HG03457 (cell line): Measurements from ENCODE around the gene VWC2L.

Source experiments
- ATAC-seq: cut with Tn5 transposase; IDR thresholded peaks from one replicate; pipeline ENCODE4 v1.9.1; 2021; ENCODE audit warnings: moderate number of reproducible peaks; ENCODE audit not compliant: unreplicated experiment

Gene VWC2L

DNA sequence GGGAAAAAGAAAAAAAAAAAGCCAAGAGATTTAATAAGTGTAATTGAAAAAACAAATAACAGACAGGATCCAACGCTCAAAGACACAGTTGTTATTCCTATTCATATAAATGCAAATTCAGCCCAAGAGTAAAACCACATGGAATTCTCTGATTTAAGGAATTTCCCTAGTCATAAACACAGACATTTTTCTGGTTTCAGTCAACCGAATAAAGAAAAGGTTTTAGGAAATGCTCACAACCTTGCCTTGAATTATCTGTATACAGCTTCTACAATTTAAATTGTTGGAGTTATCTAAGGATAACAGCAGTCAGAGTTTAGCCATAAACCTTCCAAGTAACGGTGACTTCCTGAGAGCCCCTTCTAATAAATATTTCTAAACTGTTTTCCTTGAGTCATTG lies 122.7 kb downstream of the VWC2L start:
- no peak for ATAC-seq

DNA sequence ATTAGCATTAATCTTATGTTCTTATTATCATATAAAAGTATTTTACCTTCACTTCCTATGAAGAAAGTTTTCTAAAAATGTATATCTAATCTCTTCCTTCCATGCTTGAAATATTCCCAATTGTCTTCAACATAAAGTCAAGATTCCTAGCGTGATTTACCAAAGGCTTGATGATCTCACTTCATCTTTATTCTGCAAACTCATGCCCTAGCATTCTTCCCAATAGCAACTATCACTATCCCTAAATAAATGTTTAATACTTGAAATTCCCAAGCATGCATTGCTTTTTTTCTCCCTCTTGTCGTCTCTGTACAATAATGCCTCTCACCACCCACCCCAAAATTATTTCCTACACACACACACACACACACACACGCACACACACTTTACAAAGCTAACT lies 125.8 kb downstream of the VWC2L start:
- ATAC-seq, result no peak

DNA sequence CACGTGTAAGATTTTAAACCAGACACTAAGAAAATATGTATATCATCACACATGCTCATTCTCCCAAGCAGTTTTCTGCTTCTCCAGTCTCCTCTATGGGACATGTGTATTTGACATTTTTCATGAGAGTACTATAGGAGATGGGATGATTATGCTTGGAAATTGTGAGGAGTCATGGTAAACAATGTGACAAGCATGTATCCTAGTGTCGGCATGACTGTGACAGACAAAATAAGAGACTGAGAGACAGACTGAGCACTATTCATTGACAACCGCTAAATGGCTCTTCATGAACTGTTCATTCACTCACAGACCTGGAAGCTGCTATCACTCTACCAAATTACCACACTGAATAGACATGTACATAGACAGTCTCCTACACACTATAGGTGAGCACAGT lies 127.1 kb downstream of the VWC2L start:
- no peak for ATAC-seq

DNA sequence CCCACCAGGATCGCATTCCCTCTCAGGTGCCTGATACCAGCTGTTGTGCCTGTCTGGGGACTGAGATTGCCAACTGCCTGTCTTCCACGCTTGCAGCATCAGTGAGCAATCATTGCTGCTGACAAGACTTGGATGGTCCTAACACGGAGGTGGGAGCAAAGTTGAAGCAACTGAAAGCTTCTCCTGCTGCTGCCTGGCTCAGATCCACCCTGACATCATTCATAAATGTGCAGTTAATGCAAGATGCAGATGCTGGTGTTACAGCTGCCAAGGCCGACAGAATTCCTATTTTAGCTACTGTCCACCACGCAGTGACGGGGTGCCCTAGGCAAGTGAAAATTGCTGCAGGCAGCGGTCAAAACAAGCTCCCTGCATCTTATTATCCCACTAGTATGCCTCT lies 131.4 kb downstream of the VWC2L start:
- no peak for ATAC-seq

DNA sequence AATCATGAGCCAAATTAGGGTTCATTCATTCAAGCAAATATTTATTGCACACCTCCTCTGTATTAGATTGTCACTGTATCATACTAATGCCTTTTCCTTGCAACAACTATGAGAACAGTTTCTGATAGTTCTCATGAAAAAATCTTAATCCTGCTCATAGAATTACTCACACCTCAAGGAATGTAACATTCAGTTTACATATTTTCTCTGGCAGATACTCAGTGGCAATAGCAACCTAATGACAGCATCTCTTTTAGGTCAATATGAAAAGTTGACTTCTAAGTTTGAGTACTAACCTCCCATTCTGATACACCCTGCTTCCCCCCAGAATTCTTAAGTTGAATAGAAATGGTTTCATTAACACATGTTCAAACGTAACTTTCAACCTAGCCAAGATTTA lies 132.0 kb downstream of the VWC2L start:
- no peak for ATAC-seq

DNA sequence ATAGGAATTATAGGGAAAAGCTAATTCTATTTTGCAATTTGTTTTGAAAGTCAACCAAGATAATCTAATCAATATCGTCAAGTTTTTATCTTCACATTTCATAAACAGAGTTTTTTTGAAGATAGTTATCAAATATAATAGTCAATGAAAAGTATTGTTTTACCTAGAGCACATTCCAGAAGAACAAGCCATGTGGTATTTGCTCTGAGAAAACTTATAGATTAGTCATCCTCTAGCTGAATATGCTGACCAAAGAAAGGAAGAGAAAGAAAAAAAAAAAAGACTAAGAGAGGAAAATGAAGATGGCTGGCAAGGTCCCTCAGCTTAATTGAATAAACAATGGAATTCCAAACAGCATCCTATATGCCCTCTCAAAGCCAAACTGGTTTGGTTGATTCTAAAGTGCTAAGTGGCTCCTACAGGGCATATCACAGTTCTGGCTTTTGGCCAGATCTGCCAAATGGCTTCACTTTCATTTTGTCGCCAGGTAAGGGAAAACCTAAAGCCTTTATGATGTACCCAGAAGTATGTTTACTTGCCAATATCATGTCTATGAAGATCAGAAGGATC lies 132.6 kb downstream of the VWC2L start:
- no peak for ATAC-seq

DNA sequence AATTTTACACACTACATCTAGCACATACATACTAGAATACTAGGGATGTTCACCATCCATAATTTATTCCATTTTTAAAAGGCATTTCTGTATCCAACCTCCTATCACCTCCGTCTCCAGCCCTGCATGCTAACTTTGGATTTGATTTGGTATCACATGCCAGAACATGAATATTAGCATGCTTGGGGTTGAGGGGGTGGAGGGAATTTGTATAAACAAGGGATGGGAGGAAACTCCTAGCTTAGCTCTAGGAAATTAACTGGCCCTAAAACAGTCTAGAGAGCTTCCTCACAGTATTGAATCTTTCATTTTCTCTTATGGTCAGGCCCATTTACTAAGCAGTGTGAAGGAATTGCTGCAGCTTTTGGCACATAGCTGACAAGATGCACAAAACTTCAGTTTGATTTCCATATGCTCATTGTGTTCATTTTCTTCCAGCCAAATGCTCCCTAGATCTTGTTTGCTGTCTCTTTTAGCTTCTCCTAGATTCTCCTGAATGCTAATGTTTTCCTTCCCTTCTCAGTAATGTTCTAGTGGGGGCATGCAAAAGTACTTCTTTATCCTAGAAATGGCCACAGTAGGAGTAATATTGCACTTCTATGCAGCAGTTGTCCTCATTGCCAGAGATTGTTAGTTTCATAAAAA lies 135.2 kb downstream of the VWC2L start:
- no peak for ATAC-seq

DNA sequence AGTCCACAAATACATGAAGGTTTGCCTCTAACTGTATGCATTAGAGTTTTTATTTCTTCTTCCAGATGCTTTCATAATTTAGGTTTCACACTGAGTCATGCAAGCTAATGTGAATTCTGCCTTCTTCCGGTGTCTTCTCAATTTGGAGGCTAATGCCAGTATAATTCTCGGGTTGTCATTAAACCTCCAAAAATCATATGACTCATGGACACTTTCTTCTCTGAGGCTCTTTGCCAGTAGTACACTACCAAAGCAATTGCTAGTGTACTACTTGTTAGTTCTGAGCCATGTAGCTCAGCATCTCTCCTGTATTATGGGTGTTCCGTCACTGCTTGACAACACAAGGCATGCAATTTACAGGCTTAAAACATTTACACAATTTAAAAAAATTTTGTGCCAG lies 137.1 kb downstream of the VWC2L start:
- no peak for ATAC-seq

DNA sequence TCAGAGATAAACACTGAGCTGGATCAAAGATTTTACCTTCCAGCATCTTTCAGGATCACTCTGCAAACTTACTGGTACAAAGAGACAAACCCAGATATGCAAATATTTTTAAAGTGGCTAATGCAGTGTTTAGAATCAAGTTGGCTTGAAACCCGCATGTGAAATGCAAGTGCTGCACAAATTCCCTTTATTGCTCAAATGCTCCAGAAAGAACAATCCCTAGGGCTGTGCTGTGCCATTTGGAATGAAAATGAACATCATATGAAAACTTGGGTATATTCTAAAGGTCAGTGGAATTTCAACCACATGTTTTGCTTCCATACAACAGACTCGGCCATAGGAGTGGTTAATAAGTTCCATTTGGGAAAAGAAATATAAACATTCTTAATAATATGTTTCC lies 139.1 kb downstream of the VWC2L start:
- ATAC-seq, result no peak

DNA sequence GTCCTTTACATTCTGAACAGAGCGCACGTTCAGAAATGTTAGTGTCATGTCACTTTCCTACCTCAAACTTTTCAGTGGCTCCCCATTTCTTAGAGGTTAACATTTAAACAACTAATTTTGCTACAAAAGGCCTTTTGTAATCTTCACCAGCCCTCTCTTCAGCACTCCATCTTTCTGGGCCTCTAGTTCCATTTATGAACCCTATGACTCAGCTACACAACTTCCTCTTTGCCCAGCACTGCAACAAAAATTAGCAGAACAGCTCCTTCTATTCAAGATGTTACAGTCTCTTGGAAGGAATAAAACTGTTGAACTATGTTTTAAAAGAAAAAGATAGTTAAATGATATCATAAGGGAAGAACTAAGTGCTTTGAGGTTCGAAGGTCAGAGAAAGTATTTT lies 139.9 kb downstream of the VWC2L start:
- ATAC-seq, result no peak

DNA sequence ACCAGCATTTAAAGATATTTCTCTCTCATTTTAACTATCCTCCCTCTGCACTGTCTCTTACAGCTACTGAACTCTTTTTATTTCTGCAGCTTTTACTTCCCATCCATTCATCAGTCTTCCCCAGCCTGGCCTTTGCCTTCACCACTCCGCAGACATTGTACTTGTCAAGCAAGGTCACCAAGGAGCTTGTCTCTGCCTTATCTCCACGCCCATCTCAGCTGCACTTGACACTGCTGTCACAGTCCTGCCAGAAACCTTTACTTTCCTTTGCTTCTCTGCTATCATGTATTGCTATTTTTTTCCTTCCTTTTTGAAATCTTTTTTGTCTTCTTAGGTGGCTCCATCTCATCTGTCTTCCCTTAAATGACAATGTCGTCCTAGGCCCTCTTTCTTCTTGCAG lies 147.0 kb downstream of the VWC2L start:
- no peak for ATAC-seq

DNA sequence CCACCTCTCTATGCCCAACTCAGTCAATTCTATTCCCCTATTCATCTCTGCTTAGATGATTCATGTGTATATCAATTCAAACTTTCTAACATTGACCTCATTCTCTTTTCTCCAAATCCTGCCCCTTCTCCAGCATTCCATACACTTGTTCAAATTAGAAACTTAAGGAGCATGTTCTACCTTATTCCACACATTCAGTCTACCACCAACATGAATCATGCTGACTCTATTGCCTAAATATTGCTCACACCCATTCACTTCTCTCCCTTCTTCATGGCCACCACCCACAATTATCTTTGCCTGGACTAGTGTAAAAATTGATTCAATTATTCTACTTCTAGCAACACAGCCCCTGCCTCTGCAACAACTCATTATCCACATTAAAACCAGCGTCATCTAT lies 147.5 kb downstream of the VWC2L start:
- ATAC-seq, result no peak

DNA sequence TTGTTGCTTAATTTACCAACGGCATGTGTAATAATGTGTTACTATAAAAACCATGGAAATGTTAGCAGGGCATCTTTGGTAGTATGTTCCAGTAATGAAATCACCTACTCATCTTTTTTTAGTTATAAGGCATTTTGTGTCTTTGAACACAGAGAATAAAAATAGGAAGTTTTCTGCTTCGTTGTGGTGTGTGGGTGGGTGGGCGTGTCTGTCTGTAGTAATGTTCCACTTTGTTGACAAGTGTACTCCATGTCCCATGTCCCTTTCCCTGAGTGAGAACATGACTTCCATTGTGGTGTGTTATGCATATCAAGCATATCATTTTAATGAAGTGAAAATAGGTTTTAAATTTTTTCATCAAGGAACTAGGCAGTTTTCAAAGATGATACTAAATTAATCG lies 149.3 kb downstream of the VWC2L start:
- ATAC-seq, result no peak

DNA sequence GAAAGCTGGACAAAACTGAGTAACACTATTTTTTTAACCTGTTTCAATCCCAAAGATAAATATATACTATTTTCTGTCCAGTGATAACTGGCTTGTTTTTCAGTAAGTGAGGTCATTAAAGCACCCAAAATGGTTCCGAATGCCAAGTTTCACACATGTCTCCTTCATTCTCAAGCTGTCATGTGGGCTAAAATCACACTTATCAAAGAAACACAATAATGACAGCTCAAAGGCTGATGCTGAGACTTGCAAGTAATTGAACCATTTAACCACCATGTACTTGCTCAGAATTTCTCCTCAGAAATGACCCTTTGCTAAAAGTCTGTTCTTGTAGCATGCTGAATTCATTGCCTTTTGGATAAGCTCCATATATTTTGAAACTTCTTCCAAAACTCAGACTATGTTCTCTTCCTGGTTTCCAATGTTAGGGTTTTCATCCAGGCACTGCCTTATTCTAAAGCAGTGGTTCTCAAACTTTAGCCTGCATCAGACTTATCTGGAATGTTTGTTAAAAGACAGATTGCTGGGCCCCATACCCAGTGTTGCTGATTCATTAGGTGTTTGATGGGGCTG lies 149.8 kb downstream of the VWC2L start:
- ATAC-seq, result no peak

DNA sequence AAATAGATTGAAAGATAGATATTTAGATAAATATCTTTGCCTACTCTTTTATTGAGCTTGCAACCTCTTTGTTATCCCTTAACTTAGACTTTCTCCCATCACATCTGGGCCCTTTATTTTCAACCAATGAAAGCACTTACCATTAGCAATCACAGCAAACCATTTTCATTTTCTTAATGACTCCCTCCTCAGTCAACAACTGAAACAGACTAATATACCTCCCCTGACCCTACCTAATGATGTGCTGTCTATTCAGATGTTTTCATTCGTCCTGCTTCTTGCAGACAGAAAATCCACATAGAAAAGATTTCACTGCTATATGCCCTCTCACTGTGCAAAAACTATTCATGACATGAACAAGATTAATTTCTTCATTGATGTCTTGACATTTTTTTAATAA lies 154.4 kb downstream of the VWC2L start:
- no peak for ATAC-seq

DNA sequence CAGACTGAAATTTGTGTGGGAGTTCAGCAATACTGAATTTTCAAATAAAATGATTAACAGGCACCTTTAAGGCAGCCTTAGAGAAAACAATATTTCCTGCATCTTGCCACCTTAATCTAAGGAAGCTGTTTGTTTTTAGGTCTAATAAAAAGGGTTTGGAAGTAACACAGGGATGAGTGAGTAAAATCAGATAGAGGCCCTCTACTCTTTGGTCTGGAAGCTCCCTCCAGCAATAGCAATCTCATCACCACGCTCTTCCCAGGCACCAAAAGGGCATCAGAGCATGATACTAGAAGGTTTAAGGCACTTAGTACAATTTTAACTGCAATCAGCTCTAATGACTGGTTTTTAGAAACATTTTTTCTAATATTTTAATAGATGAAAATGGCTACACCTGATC lies 155.6 kb downstream of the VWC2L start:
- ATAC-seq, result no peak

DNA sequence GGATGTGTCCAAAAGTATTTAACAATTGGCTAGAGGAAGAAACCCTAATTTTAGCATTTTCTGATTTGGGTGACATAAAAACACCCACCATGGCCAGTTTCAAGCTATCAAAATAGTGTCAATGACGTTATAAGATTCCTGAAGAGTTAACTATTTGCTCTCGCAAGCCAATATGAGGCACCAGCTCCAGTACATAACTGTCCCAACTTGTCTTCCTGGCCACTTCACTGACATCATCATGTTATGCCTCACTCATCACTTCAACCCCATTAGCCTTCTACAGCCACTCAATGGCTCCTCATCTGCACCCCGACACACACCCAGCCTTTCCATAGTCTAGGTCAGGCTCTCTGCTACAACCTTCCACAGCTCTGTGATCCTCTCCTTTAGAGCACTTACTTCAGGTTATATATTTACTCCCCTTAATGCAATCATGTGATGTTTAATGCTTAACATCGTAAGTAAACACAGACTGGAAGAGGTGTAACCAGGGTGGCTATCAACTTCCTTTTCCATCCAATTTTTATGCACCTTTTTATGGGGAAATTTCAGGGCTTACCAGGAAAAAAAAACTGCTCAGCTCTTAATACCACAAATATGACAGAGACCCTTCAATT lies 158.7 kb downstream of the VWC2L start:
- ATAC-seq, result no peak

DNA sequence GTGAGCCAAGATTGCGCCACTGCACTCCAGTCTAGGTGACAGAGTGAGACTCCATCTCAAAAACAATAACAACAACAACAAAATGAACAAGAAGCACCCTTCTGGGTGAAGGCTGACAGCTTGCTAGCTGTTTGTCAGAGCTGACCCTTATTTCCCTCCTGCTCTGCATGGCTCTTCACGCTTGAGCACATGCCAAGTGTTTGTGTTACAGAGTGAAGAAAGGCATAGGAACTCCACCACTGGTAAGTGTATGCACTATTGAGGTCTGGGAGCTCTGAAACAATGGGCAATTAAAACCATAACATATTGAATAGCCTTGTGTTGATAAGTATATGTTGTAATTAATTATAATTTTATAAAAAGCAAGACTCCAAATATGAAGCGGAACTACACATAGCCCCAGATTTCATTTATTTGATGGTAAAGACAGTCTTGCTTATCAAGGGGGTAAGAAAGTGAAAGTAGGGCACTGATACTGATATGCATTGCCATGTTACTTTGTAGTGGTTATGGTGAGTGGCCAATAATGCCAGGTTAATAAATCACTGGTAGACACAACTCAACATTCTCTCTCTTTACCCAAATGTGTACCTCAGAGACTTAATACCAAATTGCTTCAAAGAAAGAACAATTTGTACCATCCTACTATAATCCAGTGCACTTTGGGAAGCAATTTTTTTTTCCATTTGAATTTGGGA lies 163.4 kb downstream of the VWC2L start:
- no peak for ATAC-seq

DNA sequence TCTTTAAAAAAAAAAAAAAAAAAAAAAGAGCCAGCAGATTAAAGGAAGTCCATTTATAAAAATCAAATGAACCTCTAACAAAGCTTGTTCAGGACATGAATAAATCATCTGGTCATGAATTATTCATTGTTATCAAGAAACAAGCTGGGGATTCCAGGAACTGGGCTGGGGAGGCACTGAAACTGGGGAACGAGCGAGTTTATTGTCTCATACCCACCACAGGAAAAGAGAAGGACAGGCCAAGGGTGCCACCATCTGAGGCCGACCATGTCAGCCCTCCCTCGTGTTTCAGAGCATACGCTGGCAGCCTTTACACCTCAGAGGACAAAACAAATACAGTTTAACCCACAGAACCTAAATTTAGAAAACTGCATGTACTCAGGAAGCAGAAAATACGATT lies 164.2 kb downstream of the VWC2L start:
- no peak for ATAC-seq

DNA sequence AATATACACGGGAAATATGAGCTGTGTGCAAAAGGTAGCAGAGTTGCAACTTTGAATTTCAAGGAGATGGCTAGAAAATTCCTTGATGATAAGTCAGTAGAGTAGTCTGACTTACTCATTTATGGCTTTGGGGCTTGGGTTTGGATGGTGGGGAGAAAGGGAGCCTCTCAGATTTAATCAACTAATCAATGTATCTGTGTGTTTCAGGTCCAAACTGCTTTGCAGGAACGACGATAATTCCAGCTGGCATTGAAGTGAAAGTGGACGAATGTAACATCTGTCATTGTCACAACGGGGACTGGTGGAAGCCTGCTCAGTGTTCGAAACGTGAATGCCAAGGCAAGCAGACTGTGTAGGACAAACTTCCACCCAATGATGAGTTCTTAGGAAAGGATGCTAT lies 164.6 kb downstream of the VWC2L start:
- ATAC-seq, result no peak

DNA sequence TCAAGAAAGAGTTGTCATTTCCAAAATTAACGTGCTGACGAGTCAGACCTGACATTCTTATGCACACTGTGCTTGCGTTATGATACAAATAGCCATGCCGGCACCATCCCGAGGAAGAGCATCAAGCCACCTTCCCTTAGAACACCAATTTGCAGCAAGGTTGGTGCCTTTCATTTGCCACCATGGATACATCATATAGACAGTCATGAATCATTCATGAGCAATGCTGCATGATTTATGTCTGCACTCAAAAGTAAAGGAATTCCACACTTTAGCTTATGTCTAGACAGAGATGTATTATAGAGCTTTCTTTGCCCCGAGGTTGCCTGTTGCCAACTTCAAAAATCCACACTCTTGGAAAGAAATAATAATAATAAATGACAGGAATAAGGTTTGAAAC lies 166.9 kb downstream of the VWC2L start:
- ATAC-seq, result no peak

DNA sequence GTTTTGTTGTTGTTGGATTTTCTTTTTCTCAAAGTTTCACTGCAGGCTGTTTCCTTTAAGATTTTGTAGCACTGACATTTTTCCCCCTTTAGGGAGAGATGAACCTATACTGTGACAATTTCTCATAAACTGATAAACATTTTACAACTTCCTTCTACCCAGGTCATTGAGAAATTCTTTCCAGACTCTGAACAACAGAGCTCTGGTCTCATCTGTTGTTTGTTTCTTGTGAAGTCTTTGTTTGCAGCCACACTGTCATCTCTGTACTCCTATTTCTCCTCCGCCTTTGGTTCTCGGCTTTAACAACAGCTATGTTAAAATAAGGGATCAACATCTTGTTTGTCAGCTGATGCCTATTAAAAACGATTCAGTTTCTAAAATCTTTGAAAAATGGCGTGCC lies 167.6 kb downstream of the VWC2L start:
- no peak for ATAC-seq
